Activated CD8-positive, alpha-beta T cell treated with anti-CD3 and anti-CD28 coated beads for 36 hours (primary cell): ENCODE results near the gene ADD2. TPM values are rescaled to one million over a fixed set of nuclear protein-coding genes. Genes with fewer than 3 reads are reported as not detected.
"Not testable (repeated sequence)": the region's sequence is repeated elsewhere in the genome, so short reads cannot be mapped to it uniquely, and the experiment has no call there.

Source experiments
- ATAC-seq: fragments of 200-7000 bp; cut with Tn5 transposase; one replicate; pipeline ENCODE4 v1.10.0; 2021; ENCODE audit warnings: mild to moderate bottlenecking, moderate library complexity
- CTCF ChIA-PET: fragments of 350-600 bp; sonication (Branson Sonifier 250); formaldehyde crosslinking; loops from one replicate; lab custom pipeline; 2021; ENCODE audit warnings: antibody characterized with exemption; lab: Charles Lee
- POLR2A ChIA-PET: fragments of 350-600 bp; sonication (Branson Sonifier 250); formaldehyde crosslinking; loops from one replicate; lab custom pipeline; 2021; ENCODE audit warnings: antibody characterized with exemption; lab: Charles Lee
- DNase-seq: peaks from one replicate; pipeline ENCODE4 v3.0.0-alpha.2; 2020
- H3K27ac Mint-ChIP-seq: one replicate; pipeline ENCODE4 v1.8.0; 2021; ENCODE audit warnings: mild to moderate bottlenecking, mixed read lengths
- H3K27me3 Mint-ChIP-seq: one replicate; pipeline ENCODE4 v1.8.0; 2021; ENCODE audit warnings: mixed read lengths
- H3K36me3 Mint-ChIP-seq: one replicate; pipeline ENCODE4 v1.8.0; 2021; ENCODE audit warnings: low read depth, mixed read lengths
- H3K4me1 Mint-ChIP-seq: one replicate; pipeline ENCODE4 v1.8.0; 2021; ENCODE audit warnings: low read depth, mixed read lengths
- H3K4me3 Mint-ChIP-seq: one replicate; pipeline ENCODE4 v1.8.0; 2021; ENCODE audit warnings: mild to moderate bottlenecking, moderate library complexity, mixed read lengths
- H3K9me3 Mint-ChIP-seq: one replicate; pipeline ENCODE4 v1.8.0; 2021; ENCODE audit warnings: mixed read lengths
- CTCF ChIP-seq: fragments of 200-600 bp; IDR thresholded peaks from one replicate; pipeline ENCODE4 v1.8.0; 2022; ENCODE audit warnings: antibody characterized with exemption, mild to moderate bottlenecking
- intact Hi-C: fragments of 100-400 bp; cut with micrococcal nuclease; formaldehyde crosslinking; loops from one replicate; pipeline ENCODE4 v1.10.0; 2022
- total RNA-seq, 2 experiments: library from RNA; stranded (reverse); gene quantifications; one replicate each; pipeline ENCODE4 v1.2.3, GENCODE V29; 2021

ADD2 gene
- total RNA-seq, 2 experiments from 2014 or later = 24.5 to 26.3 TPM

GRCh38 chr2:70799706-70800105 lies 31.7 kb upstream of the ADD2 start:
- POLR2A ChIA-PET = no interaction called here
- Mint-ChIP-seq H3K27me3 (peaks cover 2% of the 10 kb centered on the region), H3K4me1 (peaks cover 2% of the 10 kb centered on the region), H3K4me3 (no peak overlapping the region), H3K36me3 (no peaks in the 10 kb centered on the region), H3K27ac (no peak overlapping the region), H3K9me3 (no peaks in the 10 kb centered on the region)
- TF ChIP-seq CTCF = no peak
- intact Hi-C loops = no loop called here
- CTCF ChIA-PET = interaction anchor here (1.0 kb wide), 1 partner anchor 149 kb away, joined by 3 read pairs; no protein-coding TSS in a partner anchor
- DNase-seq = no peak
- ATAC-seq = no peak

- DNase-seq, H3K4me1 Mint-ChIP-seq, intact Hi-C loops, ATAC-seq, H3K4me3 Mint-ChIP-seq, H3K9me3 Mint-ChIP-seq, H3K36me3 Mint-ChIP-seq, H3K27me3 Mint-ChIP-seq, H3K27ac Mint-ChIP-seq, POLR2A ChIA-PET: not testable (repeated sequence)
- CTCF ChIA-PET = interaction anchor here (3.0 kb wide), 1 partner anchor 63 kb away, joined by 10 read pairs; no protein-coding TSS in a partner anchor
Measured at GRCh38 chr2:70797996-70798395, 30.0 kb upstream of the ADD2 start.

DNA sequence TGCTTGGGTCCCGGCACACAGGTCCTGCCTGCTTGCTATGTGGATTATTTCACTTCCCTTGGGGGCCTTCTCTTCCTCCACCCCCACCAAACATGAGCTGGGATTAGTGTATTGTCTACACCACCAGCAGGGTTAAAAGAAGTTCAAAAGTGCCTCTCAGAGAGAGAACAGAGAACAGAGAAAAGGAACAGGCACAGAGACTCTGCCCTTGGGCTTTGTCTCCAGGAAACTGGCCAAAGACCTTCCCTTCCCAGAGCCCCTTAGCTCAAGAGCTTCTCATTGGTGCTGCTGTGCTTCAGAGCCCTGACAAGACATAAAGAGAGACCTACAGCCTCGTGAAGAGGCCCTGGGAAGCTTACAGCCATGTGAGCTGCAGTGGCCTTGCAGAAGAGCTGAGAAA lies 29.5 kb upstream of the ADD2 start:
- Mint-ChIP-seq H3K4me1 (peaks cover 2% of the 10 kb centered on the region), H3K9me3 (no peaks in the 10 kb centered on the region), H3K27ac (no peak overlapping the region), H3K4me3 (no peak overlapping the region), H3K36me3 (no peaks in the 10 kb centered on the region), H3K27me3 (peaks cover 11% of the 10 kb centered on the region)
- POLR2A ChIA-PET = no interaction called here
- no peak for DNase-seq
- no peak for ATAC-seq
- no peak for TF ChIP-seq CTCF
- intact Hi-C loops = no loop called here
- CTCF ChIA-PET = interaction anchor here (1.1 to 3.0 kb wide), 7 partner anchors 12 to 163 kb away, joined by 3 to 10 read pairs (median 4); no protein-coding TSS in a partner anchor

DNA sequence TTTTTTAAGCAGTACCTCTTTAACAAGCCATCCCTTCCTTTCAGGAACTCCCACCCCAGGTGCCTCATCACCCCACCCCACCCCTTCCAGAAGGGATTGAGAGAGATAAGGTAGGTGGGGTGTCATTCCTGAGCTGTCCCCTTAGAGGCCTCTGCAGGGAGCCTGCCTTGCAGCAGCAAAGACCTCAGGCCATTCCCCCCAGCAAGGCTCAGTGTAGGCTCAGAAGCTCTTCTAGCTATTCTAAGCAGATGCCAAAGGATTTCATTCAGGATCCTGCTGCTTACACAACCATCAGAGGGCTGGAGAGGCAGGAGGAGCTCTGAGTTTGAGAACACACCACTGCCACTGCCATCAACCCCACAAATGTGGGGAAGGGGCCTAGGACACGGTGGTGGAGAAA lies 28.3 kb upstream of the ADD2 start:
- Mint-ChIP-seq H3K4me1 (peaks cover 2% of the 10 kb centered on the region), H3K27ac (no peak overlapping the region), H3K27me3 (peaks cover 21% of the 10 kb centered on the region), H3K4me3 (no peak overlapping the region), H3K9me3 (no peaks in the 10 kb centered on the region), H3K36me3 (no peaks in the 10 kb centered on the region)
- CTCF ChIA-PET = interaction anchor here (0.8 to 3.0 kb wide), 8 partner anchors 11 to 164 kb away, joined by 3 to 10 read pairs (median 4); no protein-coding TSS in a partner anchor
- DNase-seq (no peak), ATAC-seq (no peak)
- POLR2A ChIA-PET = no interaction called here
- intact Hi-C loops = no loop called here
- no peak for TF ChIP-seq CTCF

- no peaks in the 10 kb centered on the region for H3K36me3 Mint-ChIP-seq
- DNase-seq = peak; percentile 48
- intact Hi-C loops = no loop called here
Measured at GRCh38 chr2:70795164-70795995, 27.4 kb upstream of the ADD2 start.

More at GRCh38 chr2:70795164-70795995, 27.4 kb upstream of the ADD2 start:
- H3K9me3 Mint-ChIP-seq = no peaks in the 10 kb centered on the region
- no peak for TF ChIP-seq CTCF
- H3K27ac Mint-ChIP-seq = no peak overlapping the region
- ChIA-PET POLR2A (no interaction called here), CTCF (interaction anchor here (0.8 to 3.0 kb wide), 5 partner anchors 27 to 153 kb away, joined by 3 to 10 read pairs (median 5); no protein-coding TSS in a partner anchor)
- no peak overlapping the region for H3K4me3 Mint-ChIP-seq
- peaks cover 26% of the 10 kb centered on the region for H3K27me3 Mint-ChIP-seq
- H3K4me1 Mint-ChIP-seq = peaks cover 4% of the 10 kb centered on the region
- ATAC-seq = peak; percentile 51
